Gastrocnemius medialis (tissue), 4 donors: Measurements from ENCODE around the gene DNAH3.

Experiments
- CTCF ChIP-seq, 5 experiments: fragments of 450-650 bp in 3 of 5; fragments of 200-600 bp in 2 of 5; sonication (generic) in 2 of 5; IDR thresholded peaks in 4 of 5; conservative IDR thresholded peaks in 1 of 5; 1 replicate in 4 of 5; 2 replicates in 1 of 5; pipeline ENCODE4 v1.5.1; 2016 to 2019; ENCODE audit warnings: antibody characterized with exemption in 5 of 5, mild to moderate bottlenecking in 3 of 5, moderate library complexity in 3 of 5
- POLR2A ChIP-seq, 2 donors: fragments of 450-650 bp; IDR thresholded peaks; one replicate each; pipeline ENCODE4 v1.6.1; 2017; ENCODE audit warnings: antibody characterized with exemption in 2 of 2, mild to moderate bottlenecking in 2 of 2, moderate library complexity in 2 of 2

GRCh38 chr16:20995711-20996110 is 154.9 kb downstream of the DNAH3 start:
- TF ChIP-seq CTCF (IDR thresholded peaks at IDR 0.05 in 4 of 5, conservative IDR thresholded peaks at IDR 0.05 in 1 of 5) (no peak), POLR2A (IDR thresholded peaks at IDR 0.05) (no peak)
